RWPE1 (cell line): ENCODE data around the gene TNKS1BP1.
"Not testable (repeated sequence)": the region's sequence is repeated elsewhere in the genome, so short reads cannot be mapped to it uniquely, and the experiment has no call there.

Experiments
- CTCF ChIA-PET: fragments of 350-600 bp; sonication (Branson Sonifier 250); formaldehyde crosslinking; extraction: SDS; loops from one replicate; lab custom pipeline; 2021; lab: Yijun Ruan, JAX
- POLR2A ChIA-PET: fragments of 400-600 bp; formaldehyde crosslinking; extraction: SDS; loops from one replicate; lab custom pipeline; 2020; ENCODE audit warnings: antibody characterized with exemption; ENCODE audit not compliant: low non-redundant PET; lab: Yijun Ruan, JAX
- DNase-seq: peaks from one replicate; pipeline ENCODE4 v3.0.0; 2012; ENCODE audit warnings: low spot score
- H3K27ac ChIP-seq: fragments of 450-650 bp; 2 replicates; pipeline ENCODE4 v1.5.1; 2017
- TF ChIP-seq, protein P1 (sequence below): fragments of 450-650 bp; conservative IDR thresholded peaks from 2 replicates; pipeline ENCODE4 v1.5.1; 2017; ENCODE audit warnings: low read depth, mild to moderate bottlenecking

Gene TNKS1BP1

GRCh38 chr11:57341250-57341808 lies 16.6 kb upstream of the TNKS1BP1 start:
- TF ChIP-seq, protein P1, sequence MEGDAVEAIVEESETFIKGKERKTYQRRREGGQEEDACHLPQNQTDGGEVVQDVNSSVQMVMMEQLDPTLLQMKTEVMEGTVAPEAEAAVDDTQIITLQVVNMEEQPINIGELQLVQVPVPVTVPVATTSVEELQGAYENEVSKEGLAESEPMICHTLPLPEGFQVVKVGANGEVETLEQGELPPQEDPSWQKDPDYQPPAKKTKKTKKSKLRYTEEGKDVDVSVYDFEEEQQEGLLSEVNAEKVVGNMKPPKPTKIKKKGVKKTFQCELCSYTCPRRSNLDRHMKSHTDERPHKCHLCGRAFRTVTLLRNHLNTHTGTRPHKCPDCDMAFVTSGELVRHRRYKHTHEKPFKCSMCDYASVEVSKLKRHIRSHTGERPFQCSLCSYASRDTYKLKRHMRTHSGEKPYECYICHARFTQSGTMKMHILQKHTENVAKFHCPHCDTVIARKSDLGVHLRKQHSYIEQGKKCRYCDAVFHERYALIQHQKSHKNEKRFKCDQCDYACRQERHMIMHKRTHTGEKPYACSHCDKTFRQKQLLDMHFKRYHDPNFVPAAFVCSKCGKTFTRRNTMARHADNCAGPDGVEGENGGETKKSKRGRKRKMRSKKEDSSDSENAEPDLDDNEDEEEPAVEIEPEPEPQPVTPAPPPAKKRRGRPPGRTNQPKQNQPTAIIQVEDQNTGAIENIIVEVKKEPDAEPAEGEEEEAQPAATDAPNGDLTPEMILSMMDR, result no peak
- ChIA-PET POLR2A (interaction anchor here (0.6 kb wide), 1 partner anchor 470 kb away, joined by 7 read pairs; no protein-coding TSS in a partner anchor), CTCF (interaction anchor here (0.5 to 0.6 kb wide), 2 partner anchors 47 to 91 kb away, joined by 6 read pairs; no protein-coding TSS in a partner anchor)
- no peak for DNase-seq
- no peak overlapping the region for H3K27ac ChIP-seq

GRCh38 chr11:57340039-57340615 lies 15.4 kb upstream of the TNKS1BP1 start:
- no peak for DNase-seq
- ChIA-PET CTCF (no interaction called here), POLR2A (no interaction called here)
- H3K27ac ChIP-seq, result no peak overlapping the region
- TF ChIP-seq, protein P1, result no peak

DNA sequence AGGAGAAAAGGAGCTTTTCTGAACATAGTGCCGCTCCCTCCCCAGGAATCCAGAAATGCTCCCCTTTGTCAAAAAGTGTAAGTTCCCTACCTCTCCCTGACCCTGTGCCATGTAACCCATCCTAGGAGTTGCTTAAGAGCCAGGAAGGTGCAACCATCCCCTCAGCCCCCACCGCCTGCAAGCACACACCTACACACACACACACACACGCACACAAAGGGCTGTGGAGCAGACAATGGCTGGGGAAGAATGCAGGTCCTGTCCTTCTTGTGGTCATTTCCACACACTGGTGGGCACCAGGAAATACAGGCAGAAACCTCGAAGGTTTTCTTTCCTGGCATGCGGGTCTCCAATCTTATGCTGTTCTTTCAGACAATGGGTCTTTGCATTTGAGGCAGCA lies 14.6 kb upstream of the TNKS1BP1 start:
- CTCF ChIA-PET, result interaction anchor here (0.9 kb wide), 1 partner anchor 11 kb away, joined by 4 read pairs; no protein-coding TSS in a partner anchor
- no peak overlapping the region for H3K27ac ChIP-seq
- POLR2A ChIA-PET, result no interaction called here
- TF ChIP-seq, protein P1, result no peak
- DNase-seq, result peak; percentile 42

- H3K27ac ChIP-seq, result no peak within 1 kb of the TSS
- ChIA-PET CTCF (interaction anchor here (0.6 to 0.9 kb wide), 2 partner anchors 12 to 53 kb away, joined by 4 read pairs; partner anchors contain the start of gene PRG2), POLR2A (no interaction called here)
- TF ChIP-seq, protein P1, result no peak
- no peak for DNase-seq
These were observed 13.4 kb upstream of the TNKS1BP1 start, which contains the start of gene P2RX3 for GRCh38 chr11:57338142-57338541. P2RX3 (plus strand) TSS chr11:57338352; CDS start chr11:57338551, 199 bp downstream.

- POLR2A ChIA-PET, DNase-seq, CTCF ChIA-PET, H3K27ac ChIP-seq: not testable (repeated sequence)
These were observed 12.1 kb upstream of the TNKS1BP1 start for GRCh38 chr11:57336856-57337255.

DNA sequence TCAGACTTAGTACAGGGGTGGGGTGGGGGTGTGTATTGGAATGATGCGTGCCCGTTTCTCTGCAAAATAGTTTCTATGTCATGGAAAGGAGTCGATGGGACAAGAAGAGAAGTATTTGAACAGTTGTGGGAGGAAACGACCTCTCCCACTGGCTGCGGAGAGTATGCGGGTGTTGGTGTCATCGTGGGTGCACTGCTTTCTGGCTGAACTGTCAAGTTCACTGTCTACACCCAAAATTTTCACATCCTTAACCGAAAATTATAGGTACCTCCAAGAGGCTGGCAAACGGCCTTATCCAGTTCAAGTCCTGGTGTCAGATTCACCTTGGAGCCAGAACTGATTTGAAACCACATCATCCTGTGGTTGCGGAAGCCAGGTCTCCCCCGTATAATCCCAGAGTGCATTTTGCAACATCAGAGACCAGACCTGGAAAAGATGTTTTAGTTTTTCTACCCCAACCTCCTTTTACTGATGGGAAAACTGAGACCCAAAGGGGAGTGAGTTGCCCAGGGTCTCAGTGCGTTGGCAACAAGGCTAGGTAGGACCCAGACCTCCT lies 11.4 kb upstream of the TNKS1BP1 start:
- TF ChIP-seq, protein P1, result no peak
- CTCF ChIA-PET, result interaction anchor here (0.7 kb wide), 1 partner anchor 412 kb away, joined by 4 read pairs; no protein-coding TSS in a partner anchor
- POLR2A ChIA-PET, result interaction anchor here (0.6 to 1.5 kb wide), 3 partner anchors 11 to 18 kb away, joined by 3 to 11 read pairs (median 3); partner anchors contain the start of gene TNKS1BP1
- no peak for DNase-seq
- peak overlapping the region; percentile 85 for H3K27ac ChIP-seq
